Endothelial cell of umbilical vein (primary cell): ENCODE results near the gene USP12. TPM values are rescaled to one million over a fixed set of nuclear protein-coding genes. Genes with fewer than 3 reads are reported as not detected.

Source experiments
- BruUV-seq: library from RNA; stranded (reverse); fragments of 400-500 nt; replicated peaks from 2 replicates; lab custom pipeline; 2021; lab: Mats Ljungman, UMichigan
- CTCF ChIA-PET: fragments of 300-600, 350-600 bp; sonication (Branson Sonifier 250); formaldehyde crosslinking; loops from one replicate; lab custom pipeline; 2021; ENCODE audit warnings: antibody characterized with exemption, inconsistent platforms; lab: Charles Lee
- POLR2A ChIA-PET: fragments of 300-600, 350-600 bp; sonication (Branson Sonifier 250); formaldehyde crosslinking; loops from one replicate; lab custom pipeline; 2021; ENCODE audit warnings: antibody characterized with exemption, inconsistent platforms; lab: Charles Lee
- DNase-seq: peaks from one replicate; pipeline ENCODE4 v3.0.0-alpha.2; 2011; ENCODE audit warnings: low read depth, low spot score
- FAIRE-seq: peaks from 2 replicates; lab custom pipeline; 2011; peaks lifted over from hg19 to GRCh38; lab: Jason Lieb, UNC
- H2AFZ ChIP-seq: 2 replicates; pipeline ENCODE4 v1.6.0; 2012; ENCODE audit warnings: low read depth, low read length, control low read depth, inconsistent platforms
- H3K27ac ChIP-seq: 2 replicates; pipeline ENCODE4 v1.5.1; 2011; ENCODE audit warnings: low read depth, mild to moderate bottlenecking, control low read depth, low read length, moderate library complexity; ENCODE audit not compliant: insufficient read depth
- H3K27me3 ChIP-seq, 2 experiments: 2 replicates each; pipeline versions ENCODE4 v1.6.0 to v1.6.1; 2011; ENCODE audit warnings: low read length in 2 of 2, mixed read lengths in 1 of 2; ENCODE audit not compliant: control insufficient read depth in 2 of 2, insufficient read depth in 2 of 2
- H3K36me3 ChIP-seq, 2 experiments: 2 replicates in 1 of 2; 3 replicates in 1 of 2; pipeline ENCODE4 v1.5.1; 2011; ENCODE audit warnings: low read length in 2 of 2, mild to moderate bottlenecking in 1 of 2, moderate library complexity in 1 of 2; ENCODE audit not compliant: control insufficient read depth in 2 of 2, insufficient read depth in 2 of 2; ENCODE audit errors: extremely low read depth in 1 of 2
- H3K4me1 ChIP-seq: 3 replicates; pipeline ENCODE4 v1.5.1; 2011; ENCODE audit warnings: mild to moderate bottlenecking, low read length; ENCODE audit not compliant: control insufficient read depth, insufficient read depth; ENCODE audit errors: extremely low read depth
- H3K4me2 ChIP-seq: 2 replicates; pipeline ENCODE4 v1.6.1; 2011; ENCODE audit warnings: low read length, control low read depth, mixed read lengths; ENCODE audit not compliant: insufficient read depth
- H3K4me3 ChIP-seq, 3 experiments: fragments of 200-600 bp in 1 of 3; sonication (generic), shearing (Covaris generic) in 1 of 3; replicated peaks in 1 of 3; 2 replicates each; pipeline ENCODE4 v1.5.1; 2011 to 2016; ENCODE audit warnings: control low read depth in 3 of 3, low read length in 3 of 3, mild to moderate bottlenecking in 2 of 3, inconsistent platforms in 1 of 3, low read depth in 1 of 3, moderate library complexity in 1 of 3; ENCODE audit not compliant: insufficient read depth in 1 of 3
- H3K79me2 ChIP-seq: 2 replicates; pipeline ENCODE4 v1.6.0; 2012; ENCODE audit warnings: low read length, inconsistent platforms; ENCODE audit not compliant: control insufficient read depth, insufficient read depth
- H3K9ac ChIP-seq: replicated peaks from 2 replicates; pipeline ENCODE3; 2011; ENCODE audit warnings: low read length, control low read depth; ENCODE audit not compliant: insufficient read depth; ENCODE audit errors: extremely low read depth
- H3K9me1 ChIP-seq: replicated peaks from 3 replicates; pipeline ENCODE4 v1.6.0; 2011; ENCODE audit warnings: mild to moderate bottlenecking, low read length; ENCODE audit not compliant: control insufficient read depth, insufficient read depth; ENCODE audit errors: extremely low read depth
- H3K9me3 ChIP-seq: replicated peaks from 2 replicates; pipeline ENCODE4 v1.5.1; 2012; ENCODE audit warnings: low read length, inconsistent platforms; ENCODE audit not compliant: control insufficient read depth, insufficient read depth
- H4K20me1 ChIP-seq: replicated peaks from 2 replicates; pipeline ENCODE3; 2011; ENCODE audit warnings: mild to moderate bottlenecking, low read length; ENCODE audit not compliant: control insufficient read depth, insufficient read depth; ENCODE audit errors: extremely low read depth
- EZH2 ChIP-seq: IDR thresholded peaks from 2 replicates; pipeline ENCODE4 v1.6.1; 2012; ENCODE audit warnings: borderline replicate concordance, low read depth, mild to moderate bottlenecking, moderate library complexity, low read length, inconsistent platforms; ENCODE audit not compliant: severe bottlenecking
- FOS ChIP-seq: IDR thresholded peaks from 2 replicates; pipeline ENCODE4 v1.6.1; 2011; ENCODE audit warnings: mild to moderate bottlenecking, low read length, moderate library complexity, borderline replicate concordance; ENCODE audit not compliant: insufficient read depth
- GATA2 ChIP-seq: IDR thresholded peaks from 2 replicates; pipeline ENCODE4 v1.7.0; 2011; ENCODE audit warnings: low read depth, mild to moderate bottlenecking, moderate library complexity, mixed read lengths, low read length; ENCODE audit not compliant: insufficient read length, insufficient read depth
- JUN ChIP-seq: IDR thresholded peaks from 2 replicates; pipeline ENCODE4 v1.6.1; 2011; ENCODE audit warnings: borderline replicate concordance, low read depth; ENCODE audit not compliant: insufficient read length, insufficient read depth
- MYC ChIP-seq: IDR thresholded peaks from one replicate; pipeline ENCODE4 v1.6.1; 2011; ENCODE audit warnings: mild to moderate bottlenecking, low read depth, low read length
- POLR2A ChIP-seq: IDR thresholded peaks from 2 replicates; pipeline ENCODE4 v1.6.1; 2012; ENCODE audit warnings: low read depth, mild to moderate bottlenecking, control low read depth, low read length
- POLR2AphosphoS5 ChIP-seq: IDR thresholded peaks from 2 replicates; pipeline ENCODE4 v1.6.1; 2012; ENCODE audit warnings: low read depth, mild to moderate bottlenecking, control low read depth, low read length, moderate library complexity; ENCODE audit not compliant: insufficient read depth
- dilution Hi-C: fragments of 300-500 bp; cut with MboI; formaldehyde crosslinking; loops from one replicate; pipeline ENCODE4 v1.15.0; 2019; ENCODE audit warnings: low sequenced_read_pairs; ENCODE audit not compliant: extremely low pct_ligation_motif_present
- intact Hi-C: fragments of 100-400 bp; cut with micrococcal nuclease; formaldehyde crosslinking; loops from one replicate; pipeline ENCODE4 v1.10.0; 2022
- polyA plus RNA-seq, 4 experiments: library from polyadenylated mRNA; depleted of rRNA in 3 of 4; stranded (reverse) in 3 of 4; unstranded in 1 of 4; fragments of >200 nt; gene quantifications; 2 replicates each; pipeline versions ENCODE4 v1.2.1 to v1.2.3, GENCODE V29; 2011 to 2012; ENCODE audit warnings: missing spikeins in 1 of 4
- total RNA-seq: library from RNA; stranded (reverse); gene quantifications from 2 replicates; pipeline ENCODE4 v1.2.3, GENCODE V29; 2021
- TF ChIP-seq, protein P1 (sequence below), 2 donors: IDR thresholded peaks; 1 replicate in 1 of 2; 2 replicates in 1 of 2; pipeline ENCODE4 v1.5.1; 2011; ENCODE audit warnings: low read length in 2 of 2, mild to moderate bottlenecking in 2 of 2, moderate library complexity in 2 of 2, control low read depth in 1 of 2, inconsistent platforms in 1 of 2, low read depth in 1 of 2; ENCODE audit not compliant: insufficient read depth in 1 of 2; ENCODE audit errors: extremely low read depth in 1 of 2
- TF ChIP-seq, protein P2 (sequence below): IDR thresholded peaks from 2 replicates; pipeline ENCODE4 v1.6.1; 2011; ENCODE audit not compliant: insufficient read depth, insufficient read length

Gene USP12
- total and polyA plus RNA-seq, 2 donors (not counting 3 experiments of a cell fraction or from before 2014, with no cell fraction given): 6.2 to 33.4 TPM

DNA sequence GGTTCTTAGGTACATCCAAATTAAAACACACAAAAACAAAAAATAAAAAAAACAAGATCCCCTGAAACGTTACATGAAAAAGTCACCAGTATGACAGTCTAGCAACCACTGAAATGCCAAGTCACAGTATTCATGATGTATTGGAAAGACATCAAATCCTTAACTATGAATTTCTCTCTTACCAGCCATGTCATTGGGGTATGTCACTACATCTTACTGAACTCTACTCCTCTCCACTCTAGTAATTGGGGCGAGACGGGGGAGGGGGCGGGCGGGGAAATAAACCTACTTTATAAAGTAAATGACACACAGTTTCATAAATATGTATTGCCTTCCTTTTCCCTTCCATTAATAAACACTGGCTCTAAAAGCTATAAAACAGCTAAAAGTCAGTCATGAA, 65.5 kb downstream of the USP12 start:
- Histone ChIP-seq H3K4me2 (no peak overlapping the region), H3K9me3 (no peaks in the 10 kb centered on the region), H3K9ac (no peak overlapping the region), H3K9me1 (no peaks in the 10 kb centered on the region), H2AFZ (no peak overlapping the region), H4K20me1 (peaks cover 2% of the 10 kb centered on the region), H3K79me2 (peaks cover 49% of the 10 kb centered on the region), H3K27ac (no peak overlapping the region), H3K27me3 (no peaks in the 10 kb centered on the region), H3K4me1 (no peaks in the 10 kb centered on the region), H3K4me3 (no peak overlapping the region), H3K36me3 (peaks cover 5 to 7% of the 10 kb centered on the region in 2 experiments)
- intact Hi-C loops (no loop called here), dilution Hi-C loops (no loop called here)
- TF ChIP-seq, protein P1, sequence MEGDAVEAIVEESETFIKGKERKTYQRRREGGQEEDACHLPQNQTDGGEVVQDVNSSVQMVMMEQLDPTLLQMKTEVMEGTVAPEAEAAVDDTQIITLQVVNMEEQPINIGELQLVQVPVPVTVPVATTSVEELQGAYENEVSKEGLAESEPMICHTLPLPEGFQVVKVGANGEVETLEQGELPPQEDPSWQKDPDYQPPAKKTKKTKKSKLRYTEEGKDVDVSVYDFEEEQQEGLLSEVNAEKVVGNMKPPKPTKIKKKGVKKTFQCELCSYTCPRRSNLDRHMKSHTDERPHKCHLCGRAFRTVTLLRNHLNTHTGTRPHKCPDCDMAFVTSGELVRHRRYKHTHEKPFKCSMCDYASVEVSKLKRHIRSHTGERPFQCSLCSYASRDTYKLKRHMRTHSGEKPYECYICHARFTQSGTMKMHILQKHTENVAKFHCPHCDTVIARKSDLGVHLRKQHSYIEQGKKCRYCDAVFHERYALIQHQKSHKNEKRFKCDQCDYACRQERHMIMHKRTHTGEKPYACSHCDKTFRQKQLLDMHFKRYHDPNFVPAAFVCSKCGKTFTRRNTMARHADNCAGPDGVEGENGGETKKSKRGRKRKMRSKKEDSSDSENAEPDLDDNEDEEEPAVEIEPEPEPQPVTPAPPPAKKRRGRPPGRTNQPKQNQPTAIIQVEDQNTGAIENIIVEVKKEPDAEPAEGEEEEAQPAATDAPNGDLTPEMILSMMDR (IDR thresholded peaks at IDR 0.05; ENCODE audit: extremely low read depth in 1 of 2, insufficient read depth in 1 of 2, low read depth in 1 of 2, low read length in 2 of 2): no peak
- TF ChIP-seq MYC (no peak), JUN (no peak), EZH2 (no peak), POLR2AphosphoS5 (no peak), GATA2 (no peak), POLR2A (no peak), FOS (no peak)
- TF ChIP-seq, protein P2, sequence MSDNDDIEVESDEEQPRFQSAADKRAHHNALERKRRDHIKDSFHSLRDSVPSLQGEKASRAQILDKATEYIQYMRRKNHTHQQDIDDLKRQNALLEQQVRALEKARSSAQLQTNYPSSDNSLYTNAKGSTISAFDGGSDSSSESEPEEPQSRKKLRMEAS: no peak
- DNase-seq (no peak), FAIRE-seq (no peak)
- BruUV-seq: no TSS peak
- POLR2A ChIA-PET: no interaction called here
- CTCF ChIA-PET: no interaction called here
